Aorta (tissue), 5 donors: ENCODE results near the gene SLC50A1. TPM values are rescaled to one million over a fixed set of nuclear protein-coding genes. Genes with fewer than 3 reads are reported as not detected.

Source experiments
- ATAC-seq: fragments of 200-7000 bp; cut with Tn5 transposase; one replicate; pipeline ENCODE4 v1.9.1; 2022; ENCODE audit warnings: moderate library complexity; ENCODE audit not compliant: low FRiP score
- DNase-seq, 2 donors: peaks; one replicate each; pipeline ENCODE4 v3.0.0-alpha.2; 2020
- H3K27ac ChIP-seq, 2 donors: one replicate each; pipeline ENCODE4 v1.5.1; 2013; ENCODE audit warnings: low read length in 2 of 2, mild to moderate bottlenecking in 2 of 2, moderate library complexity in 2 of 2, control low read depth in 1 of 2, inconsistent platforms in 1 of 2, low read depth in 1 of 2
- H3K27me3 ChIP-seq, 2 donors: one replicate each; pipeline ENCODE4 v1.6.1; 2013; ENCODE audit warnings: control low read depth in 1 of 2, low read length in 1 of 2, mild to moderate bottlenecking in 1 of 2, moderate library complexity in 1 of 2; ENCODE audit not compliant: insufficient read depth in 2 of 2, control insufficient read depth in 1 of 2
- H3K36me3 ChIP-seq, 2 donors: one replicate each; pipeline ENCODE4 v1.6.1; 2013; ENCODE audit warnings: control low read depth in 1 of 2, low read length in 1 of 2, mild to moderate bottlenecking in 1 of 2; ENCODE audit not compliant: insufficient read depth in 2 of 2, control insufficient read depth in 1 of 2
- H3K4me1 ChIP-seq, 2 donors: one replicate each; pipeline ENCODE4 v1.6.1; 2013; ENCODE audit warnings: low read length in 2 of 2, control low read depth in 1 of 2, mild to moderate bottlenecking in 1 of 2, moderate library complexity in 1 of 2; ENCODE audit not compliant: insufficient read depth in 2 of 2, control insufficient read depth in 1 of 2
- H3K4me3 ChIP-seq, 2 donors: one replicate each; pipeline ENCODE4 v1.5.1; 2013; ENCODE audit warnings: low read length in 2 of 2, control low read depth in 1 of 2, mild to moderate bottlenecking in 1 of 2
- H3K9me3 ChIP-seq: one replicate; pipeline ENCODE4 v1.6.1; 2013; ENCODE audit warnings: mild to moderate bottlenecking, low read length; ENCODE audit not compliant: control insufficient read depth
- WGBS, 2 donors: extraction: QIAGEN DNeasy Blood & Tissue Kit; methylation state at CpG; one replicate each; pipeline ENCODE4 v1.1.7; 2013; 5-methylcytosine and 5-hydroxymethylcytosine counted together
- intact Hi-C, 2 donors: fragments of 100-400 bp; cut with DNase I; formaldehyde crosslinking; loops; one replicate each; pipeline versions ENCODE4 v1.14.2 to v1.15.0; 2022
- polyA plus RNA-seq, 2 donors: library from polyadenylated mRNA; stranded (reverse); fragments of 200-250 nt; gene quantifications; one replicate each; pipeline ENCODE4 v1.2.3, GENCODE V29; 2013
- total RNA-seq, 2 donors: library from RNA; stranded (reverse); fragmentation: NEBNext Ultra II Directional; extraction: Animal tissue kit (Norgen Biotek cat#: 25700); gene quantifications; one replicate each; pipeline ENCODE4 v1.2.1, GENCODE V29; 2021
- donor health status: healthy with polysubstance abuse.
- donor health status: Bipolar disorder and iron deficiency.
- donor health status: DM: no; HTN: no; CAD: no.
- donor health status: DM: no; HTN: no; CAD: no.
- donor health status: DM: yes; HTN: yes; CAD: no.

SLC50A1 gene
- total and polyA plus RNA-seq, 4 donors = 19.8 to 28.2 (median 24.7) TPM

DNA sequence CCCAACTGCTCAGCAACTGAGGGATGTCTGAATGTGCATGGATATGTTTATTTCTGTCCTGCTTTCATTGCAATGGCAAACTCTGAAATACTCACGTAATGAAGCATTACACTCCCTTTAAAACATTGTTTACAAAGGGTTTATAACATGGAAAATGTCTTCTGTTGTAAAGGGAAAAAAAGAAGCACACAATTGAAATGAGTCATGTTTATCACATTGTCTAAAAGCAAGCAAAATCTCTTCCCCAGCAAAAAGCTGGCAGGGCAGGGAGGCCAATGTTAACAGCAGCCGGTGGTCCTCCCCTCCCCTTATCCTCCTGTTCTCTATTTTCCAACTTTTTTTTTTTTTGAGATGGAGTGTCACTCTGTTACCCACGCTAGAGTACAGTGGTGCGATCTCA is 11.9 kb upstream of the SLC50A1 start:
- H3K4me3 ChIP-seq = no peak overlapping the region
- 53 to 64% methylated on average over 4 of the region's 4 CpGs for WGBS, 2 donors
- H3K27me3 ChIP-seq = no peaks in the 10 kb centered on the region
- H3K9me3 ChIP-seq = no peaks in the 10 kb centered on the region
- DNase-seq (no peak), ATAC-seq (no peak)
- no peaks in the 10 kb centered on the region for H3K36me3 ChIP-seq
- no peaks in the 10 kb centered on the region for H3K4me1 ChIP-seq
- H3K27ac ChIP-seq = no peak overlapping the region
- intact Hi-C loops = no loop called here

DNA sequence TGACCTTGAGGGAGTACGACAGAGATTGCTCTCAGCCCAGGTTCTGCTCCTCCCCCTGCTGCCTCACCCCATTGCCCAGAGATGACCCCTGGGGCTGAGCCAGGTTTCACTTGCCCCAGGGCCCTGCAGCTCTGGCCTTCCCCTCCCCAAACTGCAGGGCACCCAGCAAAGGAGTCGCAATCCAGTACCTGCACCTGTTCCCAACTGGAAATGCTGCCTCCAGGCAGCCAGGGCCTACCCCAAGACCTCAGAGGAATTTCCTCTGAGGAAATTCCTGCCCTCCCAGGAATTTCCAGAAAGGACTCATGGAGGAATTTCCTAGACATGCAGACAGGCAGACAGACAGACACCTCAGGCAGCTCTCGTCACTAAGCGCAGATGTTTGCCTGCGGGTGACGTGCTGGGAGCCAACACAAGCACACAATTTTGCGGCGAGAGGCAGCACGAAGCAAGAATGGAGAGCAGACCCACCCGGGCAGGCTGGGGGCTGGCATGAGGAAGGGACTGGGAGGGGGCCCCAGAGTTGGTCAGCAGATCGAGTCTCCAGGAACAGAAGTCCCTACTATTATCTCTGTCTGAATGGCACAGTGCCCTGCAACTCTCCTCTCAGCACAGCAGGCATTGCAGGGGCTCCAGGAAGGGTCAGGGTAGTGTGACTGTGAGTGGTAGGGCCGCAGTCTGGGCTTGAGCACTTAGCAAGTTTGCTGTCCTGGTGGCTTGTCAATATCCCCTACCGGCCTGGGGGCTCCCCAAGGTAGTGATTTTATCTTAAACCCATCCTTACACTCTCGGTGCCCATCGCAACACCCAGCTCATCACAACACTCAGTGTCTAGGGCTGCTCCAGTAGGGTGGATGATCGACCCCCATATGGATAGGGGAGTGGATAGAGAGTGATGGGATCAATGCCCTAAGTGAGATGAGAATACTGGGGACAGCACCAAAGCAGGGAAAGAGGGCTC is 10.9 kb upstream of the SLC50A1 start:
- Histone ChIP-seq H3K9me3 (no peaks in the 10 kb centered on the region), H3K4me3 (no peak overlapping the region), H3K27ac (no peak overlapping the region), H3K27me3 (no peaks in the 10 kb centered on the region), H3K4me1 (no peaks in the 10 kb centered on the region), H3K36me3 (no peaks in the 10 kb centered on the region)
- intact Hi-C loops = loop anchor here (5.0 kb wide), 1 partner anchor 32 kb away; no protein-coding TSS in a partner anchor
- DNase-seq (no peak), ATAC-seq (no peak)
- 83 to 86% methylated on average over 16 of the region's 16 CpGs for WGBS, 2 donors

- H3K27ac ChIP-seq = no peak overlapping the region
These were observed 10.1 kb upstream of the SLC50A1 start for GRCh38 chr1:155125511-155125945.

DNA sequence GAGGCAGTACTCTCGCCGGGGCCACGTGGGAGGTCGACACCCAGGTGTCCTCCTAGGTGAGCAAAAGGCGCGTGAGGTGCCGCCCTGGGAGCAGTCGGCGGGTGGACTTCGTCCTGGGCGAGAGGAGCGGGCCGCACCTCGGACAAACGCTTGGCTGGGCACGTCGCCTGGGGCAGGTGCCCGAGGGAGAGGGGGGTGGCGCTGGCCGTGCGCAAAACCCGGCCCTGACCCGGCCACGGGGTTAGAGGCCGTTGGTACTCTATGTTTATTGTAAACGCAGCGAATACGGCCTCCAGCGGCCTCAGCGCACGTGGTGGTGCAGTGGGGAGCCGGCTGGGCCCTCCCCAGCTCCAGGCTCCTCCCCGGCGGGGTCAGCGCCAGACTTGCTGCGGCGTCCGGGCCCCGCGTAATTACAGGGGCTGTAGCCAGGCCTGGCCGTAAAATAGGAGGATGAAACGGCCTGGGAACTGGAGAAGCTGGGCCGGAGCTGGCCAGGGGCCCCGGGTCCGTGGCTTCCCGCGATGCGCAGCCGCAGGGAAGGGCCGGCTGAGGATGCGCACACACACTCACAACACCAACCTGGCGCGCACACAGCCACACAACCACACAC is 9.6 kb upstream of the SLC50A1 start:
- ATAC-seq = peak; percentile 70
- no peak overlapping the region for H3K4me3 ChIP-seq
- peak; percentile 66 to 82 for DNase-seq
- no peaks in the 10 kb centered on the region for H3K9me3 ChIP-seq
- no peak overlapping the region for H3K27ac ChIP-seq
- 24 to 26% methylated on average over 53 of the region's 53 CpGs for WGBS, 2 donors
- no peaks in the 10 kb centered on the region for H3K4me1 ChIP-seq
- H3K36me3 ChIP-seq = no peaks in the 10 kb centered on the region
- no peaks in the 10 kb centered on the region for H3K27me3 ChIP-seq
- intact Hi-C loops = loop anchor here (5.0 kb wide), 1 partner anchor 34 kb away; no protein-coding TSS in a partner anchor

More at GRCh38 chr1:155125511-155125945, 10.1 kb upstream of the SLC50A1 start:
- no peak overlapping the region for H3K4me3 ChIP-seq
- H3K4me1 ChIP-seq = no peaks in the 10 kb centered on the region
- ATAC-seq (no peak), DNase-seq (no peak)
- no peaks in the 10 kb centered on the region for H3K27me3 ChIP-seq
- H3K36me3 ChIP-seq = no peaks in the 10 kb centered on the region
- intact Hi-C loops = loop anchor here (5.0 kb wide), 1 partner anchor 33 kb away; no protein-coding TSS in a partner anchor
- 79 to 85% methylated on average over 11 of the region's 11 CpGs for WGBS, 2 donors
- no peaks in the 10 kb centered on the region for H3K9me3 ChIP-seq

GRCh38 chr1:155126556-155127104 is 9.0 kb upstream of the SLC50A1 start:
- no peaks in the 10 kb centered on the region for H3K9me3 ChIP-seq
- no peaks in the 10 kb centered on the region for H3K4me1 ChIP-seq
- no peak overlapping the region for H3K4me3 ChIP-seq
- peak; percentile 9 for ATAC-seq
- H3K36me3 ChIP-seq = no peaks in the 10 kb centered on the region
- H3K27me3 ChIP-seq = no peaks in the 10 kb centered on the region
- H3K27ac ChIP-seq = no peak overlapping the region
- intact Hi-C loops = loop anchor here (5.0 kb wide), 1 partner anchor 34 kb away; no protein-coding TSS in a partner anchor
- no peak for DNase-seq
- 0 to 1% methylated on average over 29 to 32 of the region's 32 CpGs for WGBS, 2 donors

- no peaks in the 10 kb centered on the region for H3K27me3 ChIP-seq
- H3K36me3 ChIP-seq = no peaks in the 10 kb centered on the region
These were observed 8.3 kb upstream of the SLC50A1 start, which contains the start of gene EFNA1 for GRCh38 chr1:155127105-155127966. Gene EFNA1, plus strand, starts transcription at chr1:155127876. Its CDS starts 102 bp downstream, at chr1:155127978.

DNA sequence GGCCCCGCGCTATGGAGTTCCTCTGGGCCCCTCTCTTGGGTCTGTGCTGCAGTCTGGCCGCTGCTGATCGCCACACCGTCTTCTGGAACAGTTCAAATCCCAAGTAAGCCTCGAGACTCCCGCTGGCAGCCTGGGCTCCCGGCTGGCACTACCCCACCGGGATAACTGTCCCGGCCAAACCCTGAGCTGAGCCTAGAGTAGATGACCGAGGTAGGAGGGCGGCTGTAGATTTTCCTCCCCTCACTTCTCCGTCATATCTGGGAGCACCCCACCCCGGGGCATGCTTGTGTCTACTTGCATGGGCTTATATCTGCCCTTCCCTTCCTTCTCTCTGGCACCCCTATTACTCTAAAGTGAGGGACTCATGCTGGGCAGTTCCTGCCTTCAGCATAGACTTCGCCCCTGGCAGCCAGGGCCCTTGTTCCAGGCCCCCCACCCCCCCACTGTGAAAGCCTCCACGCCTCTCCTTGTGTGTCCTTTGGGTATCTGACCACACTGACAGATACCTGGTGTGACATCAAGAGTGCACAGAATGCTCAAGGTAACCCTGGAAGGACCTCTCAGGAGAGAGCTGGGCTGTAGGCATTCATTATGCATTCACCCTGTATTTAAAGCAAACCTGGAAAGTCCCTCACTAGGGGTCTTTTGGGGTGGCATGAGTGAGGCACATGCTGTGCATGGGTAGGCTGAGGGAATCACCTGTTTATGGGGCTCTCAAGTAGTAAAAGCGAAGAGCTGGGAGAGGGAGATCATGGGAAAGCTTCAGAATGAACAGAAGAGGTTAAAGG is 7.5 kb upstream of the SLC50A1 start:
- ATAC-seq = no peak
- Histone ChIP-seq H3K36me3 (no peaks in the 10 kb centered on the region), H3K4me1 (no peaks in the 10 kb centered on the region), H3K27ac (no peak overlapping the region), H3K9me3 (no peaks in the 10 kb centered on the region), H3K27me3 (no peaks in the 10 kb centered on the region), H3K4me3 (peak overlapping the region; percentile 1 to 18)
- intact Hi-C loops = loop anchor here (5.0 kb wide), 1 partner anchor 36 kb away; no protein-coding TSS in a partner anchor
- 5 to 7% methylated on average over 17 of the region's 17 CpGs for WGBS, 2 donors
- DNase-seq = no peak

More at GRCh38 chr1:155127105-155127966, 8.3 kb upstream of the SLC50A1 start, which contains the start of gene EFNA1:
- Histone ChIP-seq H3K27ac (no peak within 1 kb of the TSS), H3K4me1 (no peaks in the 10 kb centered on the region), H3K4me3 (peak within 1 kb of the TSS; percentile 1 to 18), H3K9me3 (no peaks in the 10 kb centered on the region)
- peak; percentile 71 to 88 for DNase-seq
- WGBS, 2 donors = 0% methylated on average over 50 to 76 of the region's 76 CpGs
- intact Hi-C loops = loop anchor here (5.0 kb wide), 1 partner anchor 35 kb away; no protein-coding TSS in a partner anchor
- ATAC-seq = peak; percentile 72
